GM20431 (cell line): Measurements from ENCODE around the gene B3GNT8.
"Not testable (repeated sequence)": the region's sequence is repeated elsewhere in the genome, so short reads cannot be mapped to it uniquely, and the experiment has no call there.

ENCODE experiments used
- in situ Hi-C: fragments of 300-500 bp; cut with MseI, MboI; formaldehyde crosslinking; loops from one replicate; pipeline ENCODE4 v1.15.0; 2020; ENCODE audit warnings: low sequenced_read_pairs; ENCODE audit not compliant: unreplicated experiment

B3GNT8 gene

GRCh38 chr19:41426952-41427646 is at the start of gene B3GNT8:
Gene B3GNT8, minus strand, starts transcription at chr19:41427374. Its CDS starts 596 bp downstream, at chr19:41426778.
- in situ Hi-C loops, result no loop called here

- in situ Hi-C loops, result no loop called here
Observed at GRCh38 chr19:41476583-41476982, 49.4 kb upstream of the B3GNT8 start.

- in situ Hi-C loops, result not testable (repeated sequence)
Observed at GRCh38 chr19:41463257-41464256, 36.4 kb upstream of the B3GNT8 start.

GRCh38 chr19:41462497-41462896 is 35.3 kb upstream of the B3GNT8 start:
- in situ Hi-C loops, result no loop called here

GRCh38 chr19:41457241-41457640 is 30.1 kb upstream of the B3GNT8 start:
- in situ Hi-C loops, result no loop called here

- in situ Hi-C loops, result no loop called here
Observed at GRCh38 chr19:41456342-41456918, 29.3 kb upstream of the B3GNT8 start.

GRCh38 chr19:41455936-41456335 is 28.8 kb upstream of the B3GNT8 start:
- in situ Hi-C loops, result no loop called here

GRCh38 chr19:41452584-41453275 is 25.6 kb upstream of the B3GNT8 start:
- in situ Hi-C loops, result no loop called here

GRCh38 chr19:41449865-41450178 is 22.6 kb upstream of the B3GNT8 start:
- in situ Hi-C loops, result loop anchor here (10.0 kb wide), 1 partner anchor 125 kb away; the partner anchor contains the start of gene CEACAM21

GRCh38 chr19:41449079-41449864 is 22.1 kb upstream of the B3GNT8 start:
- in situ Hi-C loops, result loop anchor here (10.0 kb wide), 1 partner anchor 126 kb away; the partner anchor contains the start of gene CEACAM21

- in situ Hi-C loops, result loop anchor here (10.0 kb wide), 1 partner anchor 127 kb away; the partner anchor contains the start of gene CEACAM21
Observed at GRCh38 chr19:41447732-41448332, 20.7 kb upstream of the B3GNT8 start.

GRCh38 chr19:41445575-41445974 is 18.4 kb upstream of the B3GNT8 start:
- in situ Hi-C loops, result loop anchor here (10.0 kb wide), 1 partner anchor 129 kb away; the partner anchor contains the start of gene CEACAM21

GRCh38 chr19:41443813-41444455 is 16.8 kb upstream of the B3GNT8 start:
- in situ Hi-C loops, result loop anchor here (10.0 kb wide), 1 partner anchor 131 kb away; the partner anchor contains the start of gene CEACAM21

GRCh38 chr19:41442473-41443355 is 15.5 kb upstream of the B3GNT8 start, which contains the start of gene ERICH4:
Gene ERICH4, plus strand, starts transcription at chr19:41443156. Its CDS starts 14 bp downstream, at chr19:41443170.
- in situ Hi-C loops, result loop anchor here (10.0 kb wide), 1 partner anchor 132 kb away; the partner anchor contains the start of gene CEACAM21

GRCh38 chr19:41441321-41441945 is 14.3 kb upstream of the B3GNT8 start:
- in situ Hi-C loops, result loop anchor here (10.0 kb wide), 1 partner anchor 133 kb away; the partner anchor contains the start of gene CEACAM21

GRCh38 chr19:41439441-41440222 is 12.5 kb upstream of the B3GNT8 start, which contains the start of gene DMAC2:
Gene DMAC2, minus strand, starts transcription at chr19:41439912. Its CDS starts 13 bp downstream, at chr19:41439899.
- in situ Hi-C loops, result loop anchor here (10.0 kb wide), 1 partner anchor 135 kb away; the partner anchor contains the start of gene CEACAM21
